HFF-Myc (cell line): ENCODE data around the gene OTOP2.

ENCODE experiments used
- DNase-seq: peaks from one replicate; pipeline ENCODE4 v3.0.0-alpha.2; 2011; ENCODE audit warnings: low read depth; ENCODE audit errors: extremely low read depth
- H3K4me3 ChIP-seq: replicated peaks from 2 replicates; pipeline ENCODE4 v1.5.1; 2011; ENCODE audit warnings: low read depth, mild to moderate bottlenecking, control low read depth, low read length
- CTCF ChIP-seq: IDR thresholded peaks from 2 replicates; pipeline ENCODE4 v1.5.1; 2012; ENCODE audit warnings: mild to moderate bottlenecking, low read depth, low read length, control low read depth; ENCODE audit errors: missing control alignments

The OTOP2 gene

GRCh38 chr17:74946641-74947040, 22.6 kb downstream of the OTOP2 start:
- no peak for TF ChIP-seq CTCF
- DNase-seq: no peak

GRCh38 chr17:74947041-74947754, 23.1 kb downstream of the OTOP2 start:
- TF ChIP-seq CTCF: no peak
- no peak for DNase-seq
- H3K4me3 ChIP-seq: no peak overlapping the region

More at GRCh38 chr17:74946641-74947040, 22.6 kb downstream of the OTOP2 start:
- no peak overlapping the region for H3K4me3 ChIP-seq

- no peak for DNase-seq
- no peak overlapping the region for H3K4me3 ChIP-seq
- TF ChIP-seq CTCF: no peak
These were observed 25.5 kb downstream of the OTOP2 start for GRCh38 chr17:74949455-74950115.

GRCh38 chr17:74950207-74950606, 26.1 kb downstream of the OTOP2 start:
- DNase-seq: no peak
- no peak overlapping the region for H3K4me3 ChIP-seq
- no peak for TF ChIP-seq CTCF

GRCh38 chr17:74951065-74951464, 27.0 kb downstream of the OTOP2 start:
- DNase-seq: no peak
- no peak for TF ChIP-seq CTCF
- H3K4me3 ChIP-seq: no peak overlapping the region

GRCh38 chr17:74951680-74952421, 27.8 kb downstream of the OTOP2 start:
- TF ChIP-seq CTCF: no peak
- no peak for DNase-seq
- no peak overlapping the region for H3K4me3 ChIP-seq
